Parathyroid adenoma (tissue), 2 donors: Measurements from ENCODE around the gene BACE2.

Experiments used
- H2AFZ ChIP-seq: fragments of 300-600 bp; sonication (generic); one replicate; pipeline ENCODE4 v1.7.0; 2017; ENCODE audit warnings: antibody characterized with exemption, mild to moderate bottlenecking
- H3K27ac ChIP-seq: fragments of 300-600 bp; sonication (generic); one replicate; pipeline ENCODE4 v1.7.0; 2017
- H3K27me3 ChIP-seq: fragments of 300-600 bp; sonication (generic); one replicate; pipeline ENCODE4 v1.7.0; 2017; ENCODE audit warnings: low read length; ENCODE audit not compliant: control insufficient read depth, insufficient read depth
- H3K36me3 ChIP-seq: fragments of 300-600 bp; sonication (generic); one replicate; pipeline ENCODE4 v1.7.0; 2017; ENCODE audit warnings: low read length; ENCODE audit not compliant: control insufficient read depth, insufficient read depth
- H3K4me1 ChIP-seq: fragments of 300-600 bp; sonication (generic); one replicate; pipeline ENCODE4 v1.7.0; 2017; ENCODE audit warnings: control low read depth
- H3K4me2 ChIP-seq: fragments of 300-600 bp; sonication (generic); one replicate; pipeline ENCODE4 v1.7.0; 2017; ENCODE audit warnings: low read length
- H3K4me3 ChIP-seq: fragments of 300-600 bp; sonication (generic); one replicate; pipeline ENCODE4 v1.7.0; 2017; ENCODE audit warnings: low read depth, low read length
- H3K79me2 ChIP-seq: fragments of 300-600 bp; sonication (generic); one replicate; pipeline ENCODE4 v1.7.0; 2017; ENCODE audit warnings: control low read depth
- H3K9ac ChIP-seq: fragments of 300-600 bp; sonication (generic); one replicate; pipeline ENCODE4 v1.7.0; 2017; ENCODE audit warnings: mild to moderate bottlenecking
- H3K9me3 ChIP-seq: fragments of 300-600 bp; sonication (generic); one replicate; pipeline ENCODE4 v1.7.0; 2017; ENCODE audit warnings: low read length; ENCODE audit not compliant: control insufficient read depth
- CTCF ChIP-seq: fragments of 300-600 bp; sonication (generic); IDR thresholded peaks from one replicate; pipeline ENCODE4 v1.7.0; 2017; ENCODE audit warnings: antibody characterized with exemption, mild to moderate bottlenecking
- donor health status: primary hyperparathyroidism.

Gene BACE2

GRCh38 chr21:41168391-41169257 is 664 bp downstream of the BACE2 start:
- Histone ChIP-seq H3K27me3 (no peaks in the 10 kb centered on the region), H3K36me3 (no peaks in the 10 kb centered on the region), H3K4me3 (peak overlapping the region; percentile 50), H3K79me2 (no peaks in the 10 kb centered on the region), H3K9ac (no peak overlapping the region), H3K4me1 (no peaks in the 10 kb centered on the region), H3K27ac (no peak overlapping the region), H2AFZ (peak overlapping the region; percentile 75), H3K9me3 (no peaks in the 10 kb centered on the region), H3K4me2 (peak overlapping the region; percentile 88)
- TF ChIP-seq CTCF = no peak

GRCh38 chr21:41169258-41169576 is 1.3 kb downstream of the BACE2 start:
- no peaks in the 10 kb centered on the region for H3K4me1 ChIP-seq
- TF ChIP-seq CTCF = no peak
- no peak overlapping the region for H3K27ac ChIP-seq

GRCh38 chr21:41169701-41170100 is 1.7 kb downstream of the BACE2 start:
- no peaks in the 10 kb centered on the region for H3K9me3 ChIP-seq
- H3K79me2 ChIP-seq = peaks cover 4% of the 10 kb centered on the region
- no peak overlapping the region for H3K9ac ChIP-seq
- no peaks in the 10 kb centered on the region for H3K27me3 ChIP-seq
- TF ChIP-seq CTCF = no peak
- no peak overlapping the region for H3K4me3 ChIP-seq
- no peak overlapping the region for H2AFZ ChIP-seq
- H3K36me3 ChIP-seq = no peaks in the 10 kb centered on the region
- H3K27ac ChIP-seq = no peak overlapping the region
- H3K4me2 ChIP-seq = no peak overlapping the region
- H3K4me1 ChIP-seq = no peaks in the 10 kb centered on the region

More at GRCh38 chr21:41169258-41169576, 1.3 kb downstream of the BACE2 start:
- Histone ChIP-seq H3K9me3 (no peaks in the 10 kb centered on the region), H3K4me3 (peak overlapping the region; percentile 38), H3K79me2 (peaks cover under 1% of the 10 kb centered on the region), H2AFZ (peak overlapping the region; percentile 58), H3K4me2 (peak overlapping the region; percentile 63), H3K27me3 (no peaks in the 10 kb centered on the region), H3K9ac (no peak overlapping the region), H3K36me3 (no peaks in the 10 kb centered on the region)

- Histone ChIP-seq H3K4me2 (no peak overlapping the region), H3K4me3 (no peak overlapping the region), H3K27ac (no peak overlapping the region), H2AFZ (no peak overlapping the region), H3K4me1 (no peaks in the 10 kb centered on the region), H3K9me3 (no peaks in the 10 kb centered on the region), H3K36me3 (no peaks in the 10 kb centered on the region), H3K27me3 (no peaks in the 10 kb centered on the region), H3K79me2 (peaks cover 6% of the 10 kb centered on the region), H3K9ac (no peak overlapping the region)
- peak; percentile 25 for TF ChIP-seq CTCF
Measured at GRCh38 chr21:41170442-41170841, 2.5 kb downstream of the BACE2 start.
